HG03108 (cell line): ENCODE measurements around the gene HEBP2.
"Not testable (repeated sequence)": the region's sequence is repeated elsewhere in the genome, so short reads cannot be mapped to it uniquely, and the experiment has no call there.

ENCODE experiments used
- ATAC-seq: cut with Tn5 transposase; IDR thresholded peaks from one replicate; pipeline ENCODE4 v1.9.1; 2021; ENCODE audit warnings: moderate library complexity; ENCODE audit not compliant: unreplicated experiment

The HEBP2 gene, protein sequence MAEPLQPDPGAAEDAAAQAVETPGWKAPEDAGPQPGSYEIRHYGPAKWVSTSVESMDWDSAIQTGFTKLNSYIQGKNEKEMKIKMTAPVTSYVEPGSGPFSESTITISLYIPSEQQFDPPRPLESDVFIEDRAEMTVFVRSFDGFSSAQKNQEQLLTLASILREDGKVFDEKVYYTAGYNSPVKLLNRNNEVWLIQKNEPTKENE

DNA sequence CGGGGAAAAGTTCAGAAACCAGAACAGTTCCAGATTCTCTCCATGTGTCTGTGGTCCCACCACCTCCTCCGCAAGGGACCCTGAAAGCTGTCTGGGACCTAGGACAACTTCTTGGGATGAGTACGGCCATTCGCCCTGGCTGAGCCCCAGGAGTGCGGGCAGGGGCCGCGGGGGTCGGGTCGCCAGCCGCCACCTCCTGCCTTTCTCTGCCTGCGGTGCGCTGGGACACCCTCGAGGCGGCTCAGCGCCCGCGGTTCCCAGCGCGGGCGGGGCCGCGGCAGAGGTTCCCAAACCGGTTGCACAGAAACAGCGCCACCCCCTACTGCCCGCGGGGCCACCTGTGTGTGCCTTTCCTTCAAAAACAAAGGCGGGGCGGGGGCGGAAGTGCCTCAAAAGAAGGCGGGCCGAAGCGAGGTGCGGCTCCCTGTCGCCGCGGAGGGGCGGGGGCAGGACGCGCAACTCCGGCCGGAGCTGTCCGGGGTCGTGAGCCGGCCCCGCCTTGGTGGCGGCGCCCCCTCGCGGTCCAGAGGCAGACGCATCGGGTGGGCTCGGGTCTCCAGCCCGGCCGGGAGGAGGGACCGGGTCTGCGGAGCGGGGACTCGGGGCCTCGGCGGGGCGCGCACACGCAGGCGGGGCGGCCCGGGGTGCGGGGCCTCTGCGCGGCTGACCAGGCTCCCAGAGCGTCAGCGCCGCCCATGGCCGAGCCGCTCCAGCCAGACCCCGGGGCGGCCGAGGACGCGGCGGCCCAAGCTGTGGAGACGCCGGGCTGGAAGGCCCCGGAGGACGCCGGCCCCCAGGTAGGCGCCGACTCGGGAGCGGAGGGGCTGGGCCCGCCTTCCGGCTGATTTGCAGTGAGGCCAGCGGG, at the start of gene HEBP2:
Gene HEBP2 (plus strand): TSS at position 423 of the 865 bp plus-strand sequence. CDS start 273 bp downstream, at position 696.
- peak; percentile 95 for ATAC-seq

DNA sequence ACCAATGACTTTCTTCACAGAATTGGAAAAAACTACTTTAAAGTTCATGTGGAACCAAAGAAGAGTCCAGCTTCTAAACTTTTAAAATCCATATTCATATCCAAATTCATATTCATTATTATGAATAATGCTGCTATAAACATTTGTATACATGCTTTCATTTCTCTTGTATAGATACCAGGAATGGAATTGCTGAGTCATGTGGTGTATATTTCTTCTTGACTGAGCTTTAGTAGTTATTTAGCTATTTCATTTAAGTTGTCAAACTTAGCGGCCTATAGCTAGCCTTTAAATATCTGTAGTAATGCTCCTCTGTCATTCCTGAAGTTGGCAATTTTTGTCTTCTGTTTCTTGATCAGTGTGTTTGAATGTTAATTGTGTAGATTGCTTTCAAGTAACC, 46.1 kb upstream of the HEBP2 start:
- no peak for ATAC-seq

DNA sequence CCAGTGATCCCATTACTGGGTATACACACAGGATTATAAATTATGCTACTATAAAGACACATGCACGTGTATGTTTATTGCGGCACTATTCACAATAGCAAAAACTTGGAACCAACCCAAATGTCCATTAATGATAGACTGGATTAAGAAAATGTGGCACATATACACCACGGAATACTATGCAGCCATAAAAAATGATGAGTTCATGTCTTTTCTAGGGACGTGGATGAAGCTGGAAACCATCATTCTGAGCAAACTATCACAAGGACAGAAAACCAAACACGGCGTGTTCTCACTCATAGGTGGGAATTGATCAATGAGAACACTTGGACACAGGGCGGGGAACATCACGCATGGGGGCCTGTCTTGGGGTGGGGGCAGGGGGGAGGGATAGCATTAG, 35.3 kb upstream of the HEBP2 start:
- not testable (repeated sequence) for ATAC-seq

DNA sequence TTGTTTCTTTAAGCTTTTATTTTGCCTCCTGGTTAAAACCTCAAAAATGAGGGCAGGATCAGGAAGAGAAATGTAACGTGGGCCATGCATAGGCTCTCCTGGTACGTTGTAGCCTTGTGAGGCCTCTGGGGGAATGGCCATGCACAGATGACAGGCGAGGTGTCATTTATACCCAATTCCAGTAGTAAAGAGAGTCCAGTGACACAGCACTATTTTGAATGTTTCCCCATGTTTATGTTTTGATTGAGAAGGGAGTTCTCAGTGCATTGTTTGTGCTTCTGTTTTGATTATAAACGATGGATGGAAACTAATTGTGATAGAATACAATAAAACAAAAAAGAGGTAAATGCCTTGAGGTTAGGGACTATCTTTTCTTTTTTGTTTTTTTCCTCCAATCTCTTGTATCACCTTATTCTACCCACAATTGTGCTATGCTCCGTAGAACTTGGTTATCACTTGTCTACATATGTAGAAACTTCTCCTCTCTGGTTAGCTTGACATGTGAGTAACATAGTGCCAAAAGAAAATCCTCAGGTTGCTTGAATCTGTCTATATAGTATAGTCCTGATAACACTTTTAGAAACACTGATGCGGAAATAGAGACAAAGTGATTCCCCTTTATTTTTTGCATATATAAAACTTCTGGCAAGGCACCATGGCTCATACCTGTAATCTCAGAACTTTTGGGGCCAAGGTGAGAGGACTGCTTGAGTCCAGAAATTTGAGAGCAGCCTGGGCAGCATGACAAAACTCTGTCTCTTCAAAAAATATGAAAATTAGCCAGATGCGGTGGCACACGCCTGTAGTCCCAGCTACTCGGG, 33.2 kb upstream of the HEBP2 start:
- ATAC-seq, result no peak

DNA sequence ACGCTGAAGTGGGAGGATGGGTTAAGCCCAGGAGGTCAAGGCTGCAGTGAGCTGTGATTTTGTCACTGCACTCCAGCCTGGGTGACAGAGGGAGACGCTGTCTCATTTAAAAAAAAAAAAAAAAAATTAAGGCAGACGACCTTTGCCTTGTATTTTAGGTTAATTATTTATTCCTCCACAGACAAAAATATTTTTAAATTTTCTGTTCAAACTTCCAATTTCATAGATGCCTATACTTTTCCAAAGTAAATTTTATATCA, 32.6 kb upstream of the HEBP2 start:
- ATAC-seq, result no peak

DNA sequence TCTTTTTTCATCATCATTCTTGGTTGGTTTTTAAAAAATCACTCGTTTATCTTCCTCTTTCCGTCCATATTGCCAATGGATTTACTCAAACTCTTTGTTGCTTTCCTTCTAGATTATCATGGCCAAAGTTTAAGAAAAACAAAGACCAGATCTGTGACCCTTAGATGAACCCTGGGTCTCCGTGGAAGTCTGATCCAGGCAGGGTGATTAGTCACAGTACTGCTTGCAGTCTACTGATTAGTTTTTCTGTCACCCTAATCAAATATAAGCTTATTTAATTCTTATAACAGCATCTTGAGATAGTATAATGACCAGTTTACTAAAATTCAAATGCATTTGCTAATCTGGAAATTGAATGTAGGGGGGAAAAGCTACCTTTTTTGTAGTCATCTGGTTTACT, 32.3 kb upstream of the HEBP2 start:
- ATAC-seq, result no peak

DNA sequence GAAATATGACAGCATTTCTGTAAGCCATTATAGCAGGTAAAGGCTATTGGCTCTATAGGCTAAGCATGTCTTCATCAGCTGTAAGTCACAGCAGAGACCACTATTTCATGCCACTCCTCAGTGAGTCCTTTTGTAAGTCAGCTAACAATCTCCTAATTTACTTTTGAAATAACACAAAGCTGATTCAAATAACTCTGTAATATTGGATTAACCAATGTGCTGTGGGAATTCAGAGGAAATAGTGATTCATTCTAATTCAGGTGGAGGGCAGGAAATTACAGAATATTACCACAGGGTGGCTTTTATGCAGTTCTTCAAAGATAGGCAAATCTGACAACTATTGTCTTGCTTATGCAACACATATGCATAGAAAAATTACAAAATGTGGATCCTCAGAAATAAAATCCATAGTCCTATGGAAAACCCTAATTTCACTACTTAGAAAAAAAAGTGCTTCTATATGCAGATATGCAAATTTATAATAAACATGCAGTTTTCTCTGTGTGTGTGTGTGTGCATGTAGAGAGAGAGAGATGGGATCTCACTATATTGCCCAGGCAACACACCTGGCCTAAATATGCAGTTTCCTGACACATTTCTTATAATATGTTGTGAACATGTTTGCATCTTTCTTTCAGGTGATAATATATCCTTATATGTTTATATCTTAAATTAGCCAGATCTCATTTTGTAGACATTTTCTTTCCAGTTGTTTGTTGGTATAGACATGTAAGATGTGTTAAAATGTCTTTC, 31.1 kb upstream of the HEBP2 start:
- no peak for ATAC-seq

DNA sequence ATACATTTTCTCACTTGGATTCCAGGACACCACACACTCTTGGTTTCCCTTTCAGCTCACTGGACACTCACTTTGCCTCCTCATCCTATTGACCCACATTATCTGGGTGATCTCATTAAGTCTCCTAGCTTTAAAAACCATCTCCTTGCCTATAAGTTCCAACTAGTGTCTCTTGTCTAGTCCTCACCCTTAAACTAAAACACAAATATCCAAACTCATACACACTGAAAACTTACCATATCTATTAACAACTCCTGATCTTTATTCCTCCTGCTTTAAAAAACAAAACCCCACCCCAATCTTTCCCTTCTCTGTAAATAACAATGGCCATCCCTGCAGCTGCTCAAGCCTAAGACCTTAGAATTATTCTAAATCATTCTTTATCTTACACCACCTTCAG, 29.8 kb upstream of the HEBP2 start:
- no peak for ATAC-seq

DNA sequence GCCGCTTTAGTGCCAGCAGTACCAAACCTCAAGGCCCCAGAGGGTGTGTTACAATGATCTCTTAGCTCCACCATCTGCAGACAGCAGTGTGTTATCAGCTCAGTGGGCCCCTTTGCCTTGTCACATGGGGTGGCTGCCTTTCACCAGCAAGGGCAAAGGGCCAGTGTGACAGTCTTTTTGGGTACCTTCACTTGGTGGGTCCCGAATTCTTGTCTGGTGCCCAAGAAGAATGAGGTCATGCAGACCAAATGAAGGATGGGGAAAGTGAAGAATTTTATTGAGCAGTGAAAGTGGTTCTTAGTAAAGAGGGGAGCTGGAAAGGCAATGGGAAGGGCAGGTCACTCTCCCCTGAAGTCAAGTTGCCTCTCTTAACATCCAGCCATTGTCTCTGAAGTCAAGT, 29.2 kb upstream of the HEBP2 start:
- ATAC-seq, result no peak

DNA sequence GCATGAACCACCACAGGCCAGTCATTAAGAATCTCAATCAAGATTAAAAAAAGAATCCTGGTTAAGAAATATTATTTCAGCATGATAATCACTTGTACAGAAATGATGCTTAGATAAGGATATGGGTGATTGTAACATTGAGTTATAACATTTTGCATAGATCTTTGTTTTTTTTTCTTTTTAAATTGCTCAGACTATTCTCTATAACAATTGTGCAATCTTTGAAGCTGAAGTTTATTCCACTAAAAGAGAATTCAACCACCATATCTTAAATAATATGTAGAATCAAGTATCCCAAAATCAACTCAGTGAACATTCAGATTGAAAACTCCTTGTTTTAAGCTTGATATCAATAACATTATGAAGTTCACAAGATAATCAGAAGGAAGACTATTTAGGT, 27.0 kb upstream of the HEBP2 start:
- no peak for ATAC-seq

DNA sequence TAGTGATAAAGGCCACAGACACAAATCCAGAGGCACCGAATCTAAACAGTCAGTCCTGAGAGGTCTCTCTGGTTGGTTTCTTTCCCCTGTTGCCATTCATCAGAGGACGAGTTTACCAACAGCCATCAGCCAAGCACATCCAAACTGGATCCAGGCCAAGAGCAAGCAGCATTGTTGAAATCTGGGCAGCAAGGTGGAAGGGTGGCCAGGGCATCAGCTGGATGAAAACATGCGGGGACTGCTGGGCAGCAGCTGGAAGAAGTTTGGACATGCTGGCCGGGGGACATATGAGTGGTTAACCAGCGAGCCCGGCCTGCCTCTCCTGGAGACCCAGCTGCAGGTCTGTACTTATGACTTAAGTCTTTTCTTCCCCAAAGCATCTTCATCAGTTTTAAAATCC, 26.2 kb upstream of the HEBP2 start, which contains the start of gene SMIM28:
Gene SMIM28 (plus strand): TSS at position 62 of the 400 bp plus-strand sequence. CDS start 168 bp downstream, at position 230.
- no peak for ATAC-seq

DNA sequence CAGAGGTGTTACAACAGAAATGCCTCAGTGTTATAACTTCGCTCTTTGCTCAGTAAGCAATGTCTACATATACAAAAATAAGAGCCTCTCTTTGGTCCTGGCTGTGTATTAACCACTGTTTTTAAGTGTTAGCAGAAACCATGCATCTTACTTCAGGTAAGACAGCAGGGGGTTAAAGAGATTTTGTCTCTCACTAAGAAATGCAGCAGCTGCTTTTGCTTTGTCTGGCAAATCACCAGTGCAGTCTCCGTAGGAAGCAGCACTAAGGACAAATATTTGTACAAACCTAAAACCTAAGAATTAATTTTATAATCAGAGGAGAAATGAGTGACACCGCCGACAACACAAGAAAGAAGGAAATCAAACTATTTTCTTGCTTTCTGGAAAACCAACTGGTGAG, 25.6 kb upstream of the HEBP2 start:
- ATAC-seq, result no peak

DNA sequence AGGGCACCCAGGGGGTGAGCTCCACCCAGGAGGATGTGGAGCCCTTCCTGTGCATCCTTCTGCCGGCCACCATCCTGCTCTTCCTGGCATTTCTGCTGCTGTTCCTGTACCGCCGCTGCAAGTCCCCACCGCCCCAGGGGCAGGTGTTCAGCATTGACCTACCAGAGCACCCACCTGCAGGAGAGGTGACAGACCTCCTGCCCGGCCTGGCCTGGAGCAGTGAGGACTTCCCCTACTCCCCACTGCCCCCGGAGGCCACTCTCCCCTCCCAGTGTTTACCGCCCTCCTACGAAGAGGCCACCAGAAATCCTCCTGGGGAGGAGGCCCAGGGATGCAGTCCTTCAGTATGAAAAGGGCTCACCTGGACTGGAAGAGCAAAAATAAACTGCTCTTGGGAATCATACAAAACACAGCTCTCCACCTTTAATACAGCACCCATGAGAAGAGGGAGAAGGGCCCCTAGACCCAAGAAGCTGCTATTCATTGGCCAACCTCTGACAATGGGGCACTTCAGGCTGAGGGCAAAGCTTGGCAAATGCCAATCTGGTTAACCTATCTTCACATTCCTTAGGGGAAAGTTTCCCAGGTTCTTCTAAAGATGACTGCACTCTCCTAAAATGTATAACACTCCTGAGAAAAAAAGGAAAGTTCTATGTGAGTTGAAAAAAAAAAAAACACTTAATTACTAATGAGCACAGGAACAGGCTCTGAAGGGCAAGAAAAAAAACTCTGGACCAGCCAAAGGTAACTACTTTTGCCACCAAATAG, 21.3 kb upstream of the HEBP2 start:
- no peak for ATAC-seq

DNA sequence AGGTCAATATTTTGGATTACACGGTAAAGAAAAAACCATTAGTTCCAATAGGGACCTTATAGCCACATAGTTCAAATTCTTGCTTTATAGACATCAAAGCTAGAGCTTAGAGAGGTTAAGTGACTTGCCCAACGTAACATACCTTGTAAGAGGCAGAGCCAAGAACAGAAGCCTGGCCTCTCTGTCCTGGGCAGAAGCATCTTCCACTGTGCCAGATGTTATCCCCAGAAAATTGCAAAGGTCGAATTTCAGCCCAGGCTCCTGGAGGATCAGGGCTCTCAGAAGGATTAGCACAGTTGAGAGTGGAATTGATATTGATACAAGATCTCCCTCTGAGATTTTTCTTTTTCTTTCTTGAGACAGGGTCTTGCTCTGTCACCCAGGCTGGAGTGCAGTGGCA, 20.2 kb upstream of the HEBP2 start:
- no peak for ATAC-seq

DNA sequence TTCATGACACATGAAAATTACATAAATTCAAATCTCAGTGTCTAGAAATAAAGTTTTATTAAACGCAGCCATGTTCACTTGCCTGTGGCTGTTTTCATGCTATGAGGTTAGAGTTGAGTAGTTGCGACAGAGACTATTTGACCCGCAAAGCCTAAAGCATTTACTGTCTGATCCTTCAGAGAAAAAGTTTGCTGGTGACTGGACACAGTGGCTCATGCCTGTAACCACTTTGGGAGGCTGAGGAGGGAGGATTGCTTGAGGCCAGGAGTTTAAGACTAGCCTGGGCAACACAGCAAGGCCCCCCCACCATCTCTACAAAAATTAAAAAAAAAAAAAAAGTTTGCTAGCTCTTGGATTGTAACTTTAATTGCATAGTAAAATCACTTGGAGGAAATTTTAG, 17.1 kb upstream of the HEBP2 start:
- no peak for ATAC-seq

DNA sequence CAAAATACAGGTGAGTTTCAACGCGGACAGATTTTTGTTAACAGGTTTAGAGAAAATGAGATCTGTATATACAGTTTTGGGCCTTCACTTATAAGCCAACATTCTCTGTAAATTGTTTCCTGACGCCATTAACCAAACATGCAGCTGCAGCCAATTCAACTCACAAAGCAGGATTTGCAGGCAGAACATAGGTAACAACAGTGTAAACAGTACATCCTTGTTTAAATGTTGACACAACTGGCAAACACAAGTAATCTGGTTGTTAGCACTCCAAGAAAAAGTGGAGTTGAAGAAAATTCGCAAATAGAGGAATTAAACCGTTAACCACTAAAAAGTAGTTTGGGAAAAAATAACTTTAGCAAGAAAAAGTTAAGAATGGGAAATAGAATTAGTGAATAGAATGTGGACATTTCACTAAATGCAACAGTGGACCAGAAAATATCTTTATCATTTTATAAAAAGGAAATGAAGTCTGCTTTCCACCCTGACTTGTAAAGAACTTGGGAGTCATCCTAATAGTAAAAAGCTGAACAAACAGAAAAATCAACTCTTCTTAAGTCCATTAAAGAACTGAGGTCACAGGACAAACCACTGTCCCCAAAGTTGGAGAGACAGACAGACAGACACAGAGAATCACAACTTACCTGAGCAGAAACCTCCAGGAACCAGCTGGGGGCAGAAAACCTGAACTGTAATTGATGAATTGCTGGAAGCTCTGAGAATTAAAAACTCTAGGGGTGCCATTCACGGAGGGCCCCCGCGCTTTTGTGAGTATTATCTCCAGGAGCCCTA, 16.2 kb upstream of the HEBP2 start:
- no peak for ATAC-seq

DNA sequence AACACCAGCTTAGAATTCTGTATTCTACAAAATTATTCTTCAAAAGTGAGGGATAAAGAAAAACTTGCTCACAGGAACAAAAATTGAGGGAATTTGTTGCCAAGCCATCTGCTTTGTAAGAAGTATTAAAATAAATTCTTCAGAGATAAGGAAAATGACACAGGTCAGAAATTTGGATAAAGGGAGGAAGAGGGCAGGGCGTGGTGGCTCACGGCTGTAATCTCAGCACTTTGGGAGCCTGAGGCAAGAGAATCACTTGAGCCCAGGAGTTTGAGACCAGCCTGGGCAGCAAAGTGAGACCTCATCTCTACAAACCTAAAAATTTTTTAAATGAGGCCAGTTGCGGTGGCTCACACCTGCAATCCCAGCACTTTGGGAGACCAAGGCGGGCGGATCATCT, 14.5 kb upstream of the HEBP2 start:
- ATAC-seq, result no peak

DNA sequence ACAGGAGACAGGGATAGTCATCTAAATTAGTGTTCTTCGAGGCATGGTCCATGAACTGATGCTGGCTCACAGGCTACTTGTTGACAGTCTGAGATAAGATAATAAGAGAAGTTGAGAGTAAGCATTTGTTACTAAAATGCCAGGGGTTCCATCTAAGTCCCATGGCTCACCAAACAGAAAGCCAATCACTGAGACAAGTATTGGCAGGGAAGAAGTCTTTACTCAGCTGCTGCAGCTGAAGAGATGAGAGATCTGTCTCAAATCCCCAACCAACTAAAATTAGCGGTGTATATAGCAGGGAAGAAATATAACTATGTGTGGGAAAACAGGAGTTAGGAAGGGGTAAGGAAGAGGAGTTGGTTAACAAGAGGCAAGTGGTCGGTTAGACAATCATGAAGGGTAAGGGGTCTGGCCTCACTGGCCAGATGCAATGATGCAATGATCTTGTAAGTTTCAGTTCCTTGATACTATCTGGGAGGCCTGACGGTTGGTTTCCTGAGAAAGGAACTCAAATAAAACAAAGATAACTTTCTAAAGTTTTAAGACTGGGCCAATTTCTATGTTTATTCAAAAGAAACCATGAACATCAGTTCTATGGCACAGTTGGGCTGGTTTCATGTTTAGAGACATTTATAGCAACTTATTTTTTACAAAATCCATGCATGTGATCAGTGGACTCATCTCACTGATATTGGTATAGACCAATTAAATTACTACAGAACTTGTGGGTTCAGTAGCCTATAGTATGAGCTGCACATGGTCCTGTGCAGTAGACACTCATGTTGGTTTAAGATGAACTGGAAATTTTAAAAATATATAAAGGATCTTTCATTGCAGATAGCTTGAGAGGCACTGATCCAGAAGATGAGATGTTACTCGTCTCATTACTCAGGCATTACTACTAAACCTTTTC, 9.9 kb upstream of the HEBP2 start:
- peak; percentile 54 for ATAC-seq

DNA sequence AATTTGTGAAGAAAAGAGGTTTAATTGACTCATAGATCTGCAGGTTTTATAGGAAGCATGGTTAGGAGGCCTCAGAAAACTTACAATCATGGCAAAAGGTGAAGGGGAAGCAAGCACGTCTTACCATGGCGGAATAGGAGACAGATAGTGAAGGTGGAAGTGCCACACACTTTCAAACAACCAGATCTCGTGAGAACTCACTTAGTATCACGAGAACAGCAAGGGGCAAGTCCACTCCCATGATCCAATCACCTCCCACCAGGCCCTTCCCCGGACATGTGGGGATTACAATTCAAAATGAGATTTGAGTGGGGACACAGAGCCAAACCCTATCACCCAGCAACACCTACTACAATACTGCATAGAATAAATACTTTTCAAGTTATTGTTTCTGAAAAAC, 7.3 kb upstream of the HEBP2 start:
- no peak for ATAC-seq
